Measurements from ENCODE around the gene FEV. TPM values are rescaled to one million over a fixed set of nuclear protein-coding genes. Genes with fewer than 3 reads are reported as not detected.

FEV gene
- total and polyA plus RNA-seq, 2 experiments from 2014 or later: not detected

DNA sequence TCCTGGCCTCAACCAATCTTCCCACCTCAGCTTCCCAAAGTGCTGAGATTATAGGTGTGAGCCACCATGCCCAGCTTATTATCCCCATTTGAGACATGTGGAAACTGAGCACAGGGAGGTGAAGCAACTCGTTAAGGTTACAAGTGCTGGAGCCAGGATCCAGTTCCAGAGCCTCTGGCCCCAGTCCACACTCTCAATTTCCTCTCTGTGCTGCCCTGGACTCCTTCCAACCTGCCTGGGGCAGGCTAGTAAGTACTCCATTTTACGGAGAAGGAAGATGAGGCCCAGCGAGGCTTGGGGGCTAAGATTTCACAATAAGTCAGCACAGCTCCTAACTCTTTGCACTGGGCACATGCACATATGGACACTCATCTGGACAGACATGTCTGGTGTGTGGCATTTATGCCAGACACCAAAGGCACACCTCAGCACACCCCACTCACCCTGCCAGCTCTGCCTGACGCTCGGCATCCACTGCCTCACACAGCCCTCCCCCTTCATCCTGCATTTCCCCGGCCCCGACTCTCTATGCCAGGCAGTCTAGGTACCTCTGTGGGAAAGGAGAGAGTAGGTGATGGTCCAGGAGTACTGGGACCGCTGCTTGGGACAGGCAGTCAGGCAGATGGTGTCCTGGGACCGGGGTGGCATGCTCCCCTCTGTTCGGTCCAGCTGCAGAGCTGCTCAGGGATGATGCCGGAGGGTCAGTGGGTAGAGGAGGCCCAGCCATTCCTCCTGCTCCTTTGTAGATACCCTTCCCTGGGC, 35.8 kb upstream of the FEV start:
- H3K4me3 ChIP-seq: no peak overlapping the region
- H3K27me3 ChIP-seq: peaks cover 32% of the 10 kb centered on the region
- TF ChIP-seq, protein P1, sequence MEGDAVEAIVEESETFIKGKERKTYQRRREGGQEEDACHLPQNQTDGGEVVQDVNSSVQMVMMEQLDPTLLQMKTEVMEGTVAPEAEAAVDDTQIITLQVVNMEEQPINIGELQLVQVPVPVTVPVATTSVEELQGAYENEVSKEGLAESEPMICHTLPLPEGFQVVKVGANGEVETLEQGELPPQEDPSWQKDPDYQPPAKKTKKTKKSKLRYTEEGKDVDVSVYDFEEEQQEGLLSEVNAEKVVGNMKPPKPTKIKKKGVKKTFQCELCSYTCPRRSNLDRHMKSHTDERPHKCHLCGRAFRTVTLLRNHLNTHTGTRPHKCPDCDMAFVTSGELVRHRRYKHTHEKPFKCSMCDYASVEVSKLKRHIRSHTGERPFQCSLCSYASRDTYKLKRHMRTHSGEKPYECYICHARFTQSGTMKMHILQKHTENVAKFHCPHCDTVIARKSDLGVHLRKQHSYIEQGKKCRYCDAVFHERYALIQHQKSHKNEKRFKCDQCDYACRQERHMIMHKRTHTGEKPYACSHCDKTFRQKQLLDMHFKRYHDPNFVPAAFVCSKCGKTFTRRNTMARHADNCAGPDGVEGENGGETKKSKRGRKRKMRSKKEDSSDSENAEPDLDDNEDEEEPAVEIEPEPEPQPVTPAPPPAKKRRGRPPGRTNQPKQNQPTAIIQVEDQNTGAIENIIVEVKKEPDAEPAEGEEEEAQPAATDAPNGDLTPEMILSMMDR (IDR thresholded peaks at IDR 0.05; ENCODE audit: low read depth, low read length): no peak
- H3K27ac ChIP-seq: no peak overlapping the region
- H3K9me3 ChIP-seq (ENCODE audit: low read depth): no peaks in the 10 kb centered on the region
- peak in 1 of 2 donors; percentile 62 for DNase-seq (ENCODE audit: low read depth in 1 of 2, low spot score in 1 of 2)
- H3K4me1 ChIP-seq (ENCODE audit: low read depth): no peaks in the 10 kb centered on the region
- H3K36me3 ChIP-seq: no peaks in the 10 kb centered on the region

DNA sequence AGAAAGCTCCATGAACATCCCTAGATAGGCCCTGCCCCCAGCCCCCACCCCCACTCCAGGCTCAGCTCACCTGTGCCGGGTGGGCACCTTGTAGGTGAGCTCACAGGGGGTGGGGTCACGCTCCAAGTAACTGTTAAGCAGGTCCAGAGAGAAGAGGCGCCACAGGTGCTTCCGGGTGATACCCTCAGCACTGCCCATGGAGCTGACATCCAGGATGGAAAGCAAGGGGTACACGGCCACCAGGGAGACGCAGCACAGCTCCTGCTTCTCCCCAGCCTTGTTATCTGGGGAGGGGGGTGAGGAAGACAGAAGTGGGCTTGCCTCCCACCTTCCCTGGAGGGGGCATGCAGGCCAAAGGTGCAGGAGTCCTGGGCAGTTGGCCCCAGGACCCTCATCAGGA, 34.5 kb upstream of the FEV start:
- Histone ChIP-seq H3K27me3 (peaks cover 42% of the 10 kb centered on the region), H3K4me1 (ENCODE audit: low read depth) (no peaks in the 10 kb centered on the region), H3K4me3 (no peak overlapping the region), H3K36me3 (no peaks in the 10 kb centered on the region), H3K27ac (no peak overlapping the region), H3K9me3 (ENCODE audit: low read depth) (no peaks in the 10 kb centered on the region)
- TF ChIP-seq, protein P1 (IDR thresholded peaks at IDR 0.05; ENCODE audit: low read depth, low read length): no peak
- DNase-seq (ENCODE audit: low read depth in 1 of 2, low spot score in 1 of 2): no peak

DNA sequence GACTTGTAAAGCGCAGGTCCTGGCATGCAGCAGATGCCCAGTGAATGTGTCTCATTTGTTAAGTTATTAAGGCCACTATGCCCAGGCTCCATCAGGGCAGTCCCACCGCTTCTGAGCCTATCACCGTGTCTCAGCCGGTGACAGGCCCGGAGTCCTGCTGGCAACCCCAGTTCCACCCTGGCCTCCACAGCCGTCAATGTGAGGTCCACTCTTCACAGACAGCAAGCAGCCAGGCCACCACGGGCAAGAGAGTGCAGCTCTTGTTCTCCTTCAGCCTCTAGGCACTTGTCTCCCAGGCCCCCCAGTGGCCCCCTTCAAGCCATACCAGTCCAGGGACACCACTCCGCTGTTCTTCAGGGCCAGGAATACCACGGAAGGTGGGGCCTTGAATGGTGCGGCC, 33.7 kb upstream of the FEV start:
- TF ChIP-seq, protein P1 (IDR thresholded peaks at IDR 0.05; ENCODE audit: low read depth, low read length): no peak
- no peaks in the 10 kb centered on the region for H3K4me1 ChIP-seq (ENCODE audit: low read depth)
- H3K36me3 ChIP-seq: no peaks in the 10 kb centered on the region
- no peak for DNase-seq (ENCODE audit: low read depth in 1 of 2, low spot score in 1 of 2)
- H3K9me3 ChIP-seq (ENCODE audit: low read depth): no peaks in the 10 kb centered on the region
- peaks cover 49% of the 10 kb centered on the region for H3K27me3 ChIP-seq
- no peak overlapping the region for H3K4me3 ChIP-seq
- no peak overlapping the region for H3K27ac ChIP-seq

DNA sequence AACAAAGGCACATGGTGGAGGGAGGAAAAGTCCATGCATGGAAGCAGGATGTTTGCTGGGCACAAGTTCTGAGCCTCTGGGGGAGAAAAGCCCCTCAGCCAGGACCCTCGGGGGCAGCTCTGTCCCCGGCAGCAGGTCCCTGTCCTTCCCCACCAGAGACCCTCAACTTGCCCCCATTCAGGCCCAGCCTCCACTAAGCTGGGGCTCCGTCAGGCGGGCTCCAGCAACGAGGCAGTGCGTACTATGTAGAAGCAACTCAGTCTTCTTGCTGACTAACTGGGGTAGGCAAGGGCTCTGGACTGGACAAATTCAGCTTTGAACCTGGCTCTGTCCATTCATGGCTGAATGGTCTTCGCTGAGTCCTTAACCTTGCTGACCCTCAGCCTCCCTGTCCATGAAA, 33.3 kb upstream of the FEV start:
- Histone ChIP-seq H3K4me3 (no peak overlapping the region), H3K27me3 (peaks cover 54% of the 10 kb centered on the region), H3K27ac (no peak overlapping the region), H3K9me3 (ENCODE audit: low read depth) (no peaks in the 10 kb centered on the region), H3K36me3 (no peaks in the 10 kb centered on the region), H3K4me1 (ENCODE audit: low read depth) (no peaks in the 10 kb centered on the region)
- TF ChIP-seq, protein P1 (IDR thresholded peaks at IDR 0.05; ENCODE audit: low read depth, low read length): no peak
- no peak for DNase-seq (ENCODE audit: low read depth in 1 of 2, low spot score in 1 of 2)

DNA sequence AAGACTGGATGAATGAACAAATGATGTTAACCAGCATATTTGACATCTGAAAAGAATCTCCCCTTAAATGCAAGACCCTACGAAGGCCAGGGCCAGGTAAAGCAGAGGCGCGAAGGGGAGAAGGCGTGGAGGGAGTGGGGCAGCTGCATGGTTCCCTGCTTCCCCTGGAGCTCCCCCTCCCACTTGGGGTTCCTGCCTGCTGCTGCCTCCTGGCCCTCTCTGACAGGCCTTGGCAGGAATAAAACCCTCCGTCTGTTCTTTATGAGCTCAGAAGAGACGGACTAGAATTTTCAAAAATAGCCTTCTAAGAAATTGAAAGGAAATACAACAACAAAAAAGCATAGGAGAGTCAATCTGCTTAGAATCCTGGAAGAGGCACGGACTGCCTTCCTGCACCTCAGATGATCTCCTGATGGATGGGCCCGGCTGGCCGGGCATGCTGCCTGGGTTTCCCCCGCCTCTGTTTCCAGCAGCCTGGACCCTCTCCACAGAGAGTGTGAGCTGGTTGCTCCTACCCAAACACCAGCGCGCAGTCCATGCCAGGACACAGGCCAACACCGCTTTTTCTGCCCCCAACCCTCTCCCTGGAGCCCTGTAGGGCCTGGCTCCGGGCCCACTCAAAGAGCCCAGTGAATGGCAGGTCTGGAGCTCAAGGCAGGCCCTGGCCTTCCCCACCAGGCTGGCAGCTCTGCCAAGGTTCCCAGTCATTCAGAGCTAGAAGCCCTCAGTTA, 32.4 kb upstream of the FEV start:
- H3K9me3 ChIP-seq (ENCODE audit: low read depth): no peaks in the 10 kb centered on the region
- H3K27me3 ChIP-seq: peaks cover 63% of the 10 kb centered on the region
- no peaks in the 10 kb centered on the region for H3K4me1 ChIP-seq (ENCODE audit: low read depth)
- DNase-seq (ENCODE audit: low read depth in 1 of 2, low spot score in 1 of 2): no peak
- no peaks in the 10 kb centered on the region for H3K36me3 ChIP-seq
- TF ChIP-seq, protein P1 (IDR thresholded peaks at IDR 0.05; ENCODE audit: low read depth, low read length): no peak
- H3K27ac ChIP-seq: no peak overlapping the region
- no peak overlapping the region for H3K4me3 ChIP-seq

All from cardiac muscle cell (in vitro differentiated cells and primary cell).